Stimulated activated CD8-positive, alpha-beta memory T cell treated with anti-CD3 and anti-CD28 coated beads, Interleukin-4, amount 100 ng/mL, for 1 hour (primary cell): Measurements from ENCODE around the gene ADGRG3.
"Not testable (repeated sequence)": the region's sequence is repeated elsewhere in the genome, so short reads cannot be mapped to it uniquely, and the experiment has no call there.

Source experiments
- DNase-seq, 2 donors: peaks; one replicate each; pipeline ENCODE4 v3.0.0-alpha.2; 2020; ENCODE audit warnings: low read depth in 2 of 2, low spot score in 1 of 2

ADGRG3 gene

GRCh38 chr16:57661936-57662906 lies 5.9 kb upstream of the ADGRG3 start:
- no peak for DNase-seq

GRCh38 chr16:57663436-57663835 lies 4.7 kb upstream of the ADGRG3 start:
- no peak for DNase-seq

GRCh38 chr16:57663917-57664661 lies 4.0 kb upstream of the ADGRG3 start:
- no peak for DNase-seq

GRCh38 chr16:57664662-57665025 lies 3.5 kb upstream of the ADGRG3 start:
- DNase-seq = no peak

GRCh38 chr16:57665541-57665940 lies 2.6 kb upstream of the ADGRG3 start:
- no peak for DNase-seq

- no peak for DNase-seq
These were observed 1.6 kb upstream of the ADGRG3 start for GRCh38 chr16:57666353-57667047.

GRCh38 chr16:57667048-57667525 lies 1.0 kb upstream of the ADGRG3 start:
- DNase-seq = no peak

- no peak for DNase-seq
These were observed 412 bp upstream of the ADGRG3 start for GRCh38 chr16:57667526-57668262.

- no peak for DNase-seq
These were observed 747 bp downstream of the ADGRG3 start for GRCh38 chr16:57668630-57669475.

- no peak for DNase-seq
These were observed 1.5 kb downstream of the ADGRG3 start for GRCh38 chr16:57669476-57670162.

GRCh38 chr16:57670196-57670595 lies 2.1 kb downstream of the ADGRG3 start:
- no peak for DNase-seq

- not testable (repeated sequence) for DNase-seq
These were observed 3.3 kb downstream of the ADGRG3 start for GRCh38 chr16:57671451-57671850.

GRCh38 chr16:57672416-57672815 lies 4.3 kb downstream of the ADGRG3 start:
- DNase-seq = no peak

- DNase-seq = no peak
These were observed 4.7 kb downstream of the ADGRG3 start for GRCh38 chr16:57672824-57673223.

- no peak for DNase-seq
These were observed 7.8 kb downstream of the ADGRG3 start for GRCh38 chr16:57675741-57676551.

GRCh38 chr16:57676553-57677085 lies 8.5 kb downstream of the ADGRG3 start:
- no peak for DNase-seq

GRCh38 chr16:57677622-57678369 lies 9.7 kb downstream of the ADGRG3 start:
- no peak for DNase-seq
